Measurements from ENCODE around the gene B3GAT1. TPM values are rescaled to one million over a fixed set of nuclear protein-coding genes. Genes with fewer than 3 reads are reported as not detected.

B3GAT1 gene
- total and polyA plus RNA-seq, 2 donors (not counting 1 experiment from before 2014, with no cell fraction given), result under 0.01 TPM; not detected in 1

DNA sequence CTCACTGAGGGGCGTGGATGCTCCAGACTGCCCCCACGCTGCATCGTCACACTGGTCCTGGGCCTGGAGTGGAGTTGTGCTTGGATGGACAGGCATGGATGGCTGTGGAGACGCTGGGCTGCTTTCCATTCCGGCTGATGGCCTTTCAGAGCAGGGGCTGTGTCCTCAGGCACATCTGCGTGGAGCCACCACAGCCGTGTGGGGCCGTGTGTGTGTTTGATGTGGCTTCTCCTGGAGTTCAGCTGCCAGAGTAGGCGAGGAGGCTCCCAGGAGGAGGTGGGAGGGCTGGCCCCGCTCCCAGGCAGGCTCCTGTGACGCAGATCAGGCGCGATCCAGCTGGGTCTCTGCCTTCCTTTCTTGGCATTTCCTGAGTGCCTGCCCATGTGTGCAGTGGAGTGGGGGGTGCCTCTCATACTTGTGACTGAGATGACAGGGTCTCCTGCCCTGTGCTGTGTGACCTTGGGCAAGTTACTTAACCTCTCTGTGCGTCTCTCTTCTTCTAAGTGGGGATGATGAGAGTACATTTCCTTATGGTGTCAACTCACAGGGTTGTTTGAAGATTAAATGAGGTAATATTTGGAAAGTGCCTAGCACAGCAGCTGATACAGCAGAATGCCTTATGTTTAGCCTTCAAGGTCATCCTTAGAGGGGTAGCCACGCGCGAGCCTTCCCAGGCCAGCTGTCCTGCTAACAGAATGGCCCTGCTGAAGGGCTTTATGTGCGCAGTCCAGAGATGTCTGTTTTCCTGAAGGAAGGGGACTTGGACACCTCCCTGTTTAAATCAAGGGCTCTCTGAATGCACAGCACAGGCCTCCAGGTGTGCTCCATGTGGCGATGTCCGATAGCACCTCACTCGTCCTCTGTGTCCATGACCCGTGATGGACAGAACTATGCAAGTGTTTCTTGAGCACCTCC is 46.8 kb downstream of the B3GAT1 start:
- H3K4me1 ChIP-seq (ENCODE audit: control insufficient read depth, extremely low read depth, insufficient read depth, low read length), result no peaks in the 10 kb centered on the region
- no peaks in the 10 kb centered on the region for H3K27me3 ChIP-seq (ENCODE audit: control insufficient read depth, insufficient read depth, low read length)
- no peaks in the 10 kb centered on the region for H4K20me1 ChIP-seq (ENCODE audit: control insufficient read depth, extremely low read depth, insufficient read depth, low read length)
- no peaks in the 10 kb centered on the region for H3K36me3 ChIP-seq (ENCODE audit: control insufficient read depth, insufficient read depth, low read length)
- H3K4me2 ChIP-seq (ENCODE audit: extremely low read depth, insufficient read depth, low read length), result no peak overlapping the region
- no peak for TF ChIP-seq EZH2 (IDR thresholded peaks at IDR 0.05; ENCODE audit: low read length, missing control alignments)
- TF ChIP-seq, protein P1, sequence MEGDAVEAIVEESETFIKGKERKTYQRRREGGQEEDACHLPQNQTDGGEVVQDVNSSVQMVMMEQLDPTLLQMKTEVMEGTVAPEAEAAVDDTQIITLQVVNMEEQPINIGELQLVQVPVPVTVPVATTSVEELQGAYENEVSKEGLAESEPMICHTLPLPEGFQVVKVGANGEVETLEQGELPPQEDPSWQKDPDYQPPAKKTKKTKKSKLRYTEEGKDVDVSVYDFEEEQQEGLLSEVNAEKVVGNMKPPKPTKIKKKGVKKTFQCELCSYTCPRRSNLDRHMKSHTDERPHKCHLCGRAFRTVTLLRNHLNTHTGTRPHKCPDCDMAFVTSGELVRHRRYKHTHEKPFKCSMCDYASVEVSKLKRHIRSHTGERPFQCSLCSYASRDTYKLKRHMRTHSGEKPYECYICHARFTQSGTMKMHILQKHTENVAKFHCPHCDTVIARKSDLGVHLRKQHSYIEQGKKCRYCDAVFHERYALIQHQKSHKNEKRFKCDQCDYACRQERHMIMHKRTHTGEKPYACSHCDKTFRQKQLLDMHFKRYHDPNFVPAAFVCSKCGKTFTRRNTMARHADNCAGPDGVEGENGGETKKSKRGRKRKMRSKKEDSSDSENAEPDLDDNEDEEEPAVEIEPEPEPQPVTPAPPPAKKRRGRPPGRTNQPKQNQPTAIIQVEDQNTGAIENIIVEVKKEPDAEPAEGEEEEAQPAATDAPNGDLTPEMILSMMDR (conservative IDR thresholded peaks at IDR 0.05 in 1 of 2, IDR thresholded peaks at IDR 0.05 in 1 of 2; ENCODE audit: low read depth in 1 of 2, low read length in 2 of 2), result no peak
- no peak for DNase-seq (ENCODE audit: low read depth in 2 of 2)
- H3K4me3 ChIP-seq (replicated peaks in 1 of 4; ENCODE audit: control extremely low read depth in 1 of 4, insufficient read depth in 1 of 4, low read depth in 3 of 4, low read length in 4 of 4), result no peak overlapping the region
- no peaks in the 10 kb centered on the region for H3K9me3 ChIP-seq (ENCODE audit: control insufficient read depth, insufficient read depth, low read depth, low read length)
- H3K79me2 ChIP-seq (ENCODE audit: control insufficient read depth, insufficient read depth, low read length), result no peaks in the 10 kb centered on the region
- H3K27ac ChIP-seq (ENCODE audit: insufficient read depth, low read length), result no peak overlapping the region
- no peak overlapping the region for H2AFZ ChIP-seq (ENCODE audit: low read length)
- no peak overlapping the region for H3K9ac ChIP-seq (ENCODE audit: insufficient read depth, low read length)

DNA sequence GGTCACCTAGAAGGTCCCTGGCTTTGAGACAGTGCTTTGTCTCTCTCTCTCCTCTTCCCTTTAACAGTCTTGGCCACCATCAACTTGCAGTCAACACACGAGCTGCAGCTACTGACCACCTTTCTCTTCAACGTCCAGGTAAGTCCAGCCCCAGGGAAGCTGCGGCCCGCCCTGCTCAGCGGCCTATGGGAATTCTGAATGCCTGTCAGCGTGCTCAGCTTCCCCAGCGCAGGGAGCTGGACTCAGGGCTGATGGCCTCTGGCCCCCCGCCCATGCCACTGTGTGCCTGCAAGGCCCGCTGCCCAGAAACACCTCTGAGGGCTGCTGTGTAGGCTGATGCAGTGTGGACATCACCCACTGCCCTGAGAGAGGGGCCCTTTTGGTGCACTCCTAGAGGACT is 47.8 kb downstream of the B3GAT1 start:
- DNase-seq (ENCODE audit: low read depth in 2 of 2), result no peak
- TF ChIP-seq, protein P1 (conservative IDR thresholded peaks at IDR 0.05 in 1 of 2, IDR thresholded peaks at IDR 0.05 in 1 of 2; ENCODE audit: low read depth in 1 of 2, low read length in 2 of 2), result no peak
- TF ChIP-seq EZH2 (IDR thresholded peaks at IDR 0.05; ENCODE audit: low read length, missing control alignments), result no peak
- Histone ChIP-seq H2AFZ (ENCODE audit: low read length) (no peak overlapping the region), H3K79me2 (ENCODE audit: control insufficient read depth, insufficient read depth, low read length) (no peaks in the 10 kb centered on the region), H3K27ac (ENCODE audit: insufficient read depth, low read length) (no peak overlapping the region), H3K4me1 (ENCODE audit: control insufficient read depth, extremely low read depth, insufficient read depth, low read length) (no peaks in the 10 kb centered on the region), H4K20me1 (ENCODE audit: control insufficient read depth, extremely low read depth, insufficient read depth, low read length) (no peaks in the 10 kb centered on the region), H3K4me3 (replicated peaks in 1 of 4; ENCODE audit: control extremely low read depth in 1 of 4, insufficient read depth in 1 of 4, low read depth in 3 of 4, low read length in 4 of 4) (no peak overlapping the region), H3K27me3 (ENCODE audit: control insufficient read depth, insufficient read depth, low read length) (no peaks in the 10 kb centered on the region), H3K9ac (ENCODE audit: insufficient read depth, low read length) (no peak overlapping the region), H3K36me3 (ENCODE audit: control insufficient read depth, insufficient read depth, low read length) (no peaks in the 10 kb centered on the region), H3K4me2 (ENCODE audit: extremely low read depth, insufficient read depth, low read length) (no peak overlapping the region), H3K9me3 (ENCODE audit: control insufficient read depth, insufficient read depth, low read depth, low read length) (no peaks in the 10 kb centered on the region)

DNA sequence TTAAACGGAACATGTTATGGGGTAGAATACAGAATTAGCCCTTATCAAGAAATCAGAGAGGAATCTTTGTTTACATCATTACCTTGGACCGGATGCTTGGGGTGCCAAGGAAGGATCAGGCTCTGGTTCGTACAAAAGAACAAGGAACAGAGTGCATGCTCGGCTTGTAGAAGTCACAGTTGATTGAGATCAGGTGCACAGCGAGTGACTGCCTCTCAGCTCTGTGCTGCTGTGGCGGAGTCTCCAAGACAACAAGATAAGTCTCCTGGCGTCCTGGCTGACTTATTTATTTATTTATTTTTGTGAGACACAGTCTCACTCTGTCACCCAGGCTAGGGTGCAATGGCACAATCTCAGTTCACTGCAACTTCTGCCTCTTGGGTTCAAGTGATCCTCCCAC is 48.5 kb downstream of the B3GAT1 start:
- H3K4me2 ChIP-seq (ENCODE audit: extremely low read depth, insufficient read depth, low read length), result no peak overlapping the region
- H4K20me1 ChIP-seq (ENCODE audit: control insufficient read depth, extremely low read depth, insufficient read depth, low read length), result no peaks in the 10 kb centered on the region
- H2AFZ ChIP-seq (ENCODE audit: low read length), result no peak overlapping the region
- no peak for TF ChIP-seq EZH2 (IDR thresholded peaks at IDR 0.05; ENCODE audit: low read length, missing control alignments)
- TF ChIP-seq, protein P1 (conservative IDR thresholded peaks at IDR 0.05 in 1 of 2, IDR thresholded peaks at IDR 0.05 in 1 of 2; ENCODE audit: low read depth in 1 of 2, low read length in 2 of 2), result no peak
- H3K27ac ChIP-seq (ENCODE audit: insufficient read depth, low read length), result no peak overlapping the region
- H3K9me3 ChIP-seq (ENCODE audit: control insufficient read depth, insufficient read depth, low read depth, low read length), result no peaks in the 10 kb centered on the region
- no peaks in the 10 kb centered on the region for H3K27me3 ChIP-seq (ENCODE audit: control insufficient read depth, insufficient read depth, low read length)
- H3K79me2 ChIP-seq (ENCODE audit: control insufficient read depth, insufficient read depth, low read length), result no peaks in the 10 kb centered on the region
- H3K9ac ChIP-seq (ENCODE audit: insufficient read depth, low read length), result no peak overlapping the region
- DNase-seq (ENCODE audit: low read depth in 2 of 2), result no peak
- H3K36me3 ChIP-seq (ENCODE audit: control insufficient read depth, insufficient read depth, low read length), result no peaks in the 10 kb centered on the region
- no peaks in the 10 kb centered on the region for H3K4me1 ChIP-seq (ENCODE audit: control insufficient read depth, extremely low read depth, insufficient read depth, low read length)
- no peak overlapping the region for H3K4me3 ChIP-seq (replicated peaks in 1 of 4; ENCODE audit: control extremely low read depth in 1 of 4, insufficient read depth in 1 of 4, low read depth in 3 of 4, low read length in 4 of 4)

Measured in fibroblast of lung (primary cell).